Lower leg skin (tissue), 4 donors: ENCODE measurements around the gene PLEKHG1. TPM values are rescaled to one million over a fixed set of nuclear protein-coding genes. Genes with fewer than 3 reads are reported as not detected.

Source experiments
- DNase-seq, 2 donors: peaks; one replicate each; pipeline ENCODE4 v3.0.0-alpha.2; 2019; ENCODE audit warnings: low spot score in 2 of 2
- H3K4me3 ChIP-seq: fragments of 200-600 bp; sonication (generic); 2 replicates; pipeline ENCODE4 v1.5.1; 2017; ENCODE audit warnings: mild to moderate bottlenecking, low read depth; ENCODE audit not compliant: poor library complexity, severe bottlenecking
- CTCF ChIP-seq, 3 donors: fragments of 450-650 bp; IDR thresholded peaks; one replicate each; pipeline ENCODE4 v1.5.1; 2016; ENCODE audit warnings: antibody characterized with exemption in 3 of 3, mild to moderate bottlenecking in 3 of 3, moderate library complexity in 2 of 3
- POLR2A ChIP-seq, 2 donors: fragments of 450-650 bp; IDR thresholded peaks; one replicate each; pipeline ENCODE4 v1.6.1; 2016 to 2017; ENCODE audit warnings: antibody characterized with exemption in 2 of 2, mild to moderate bottlenecking in 1 of 2, moderate library complexity in 1 of 2
- WGBS, 2 donors: methylation state at CpG; one replicate each; pipeline ENCODE4 v1.1.5; 2018; 5-methylcytosine and 5-hydroxymethylcytosine counted together
- intact Hi-C: fragments of 100-400 bp; cut with DNase I; formaldehyde crosslinking; loops from one replicate; pipeline ENCODE4 v1.15.0; 2023; ENCODE audit warnings: low total_unique reads
- total RNA-seq, 4 donors: library from RNA; depleted of rRNA; stranded (reverse); fragments of >200 nt; gene quantifications; one replicate each; pipeline ENCODE4 v1.1.0, GENCODE V29; 2016

Gene PLEKHG1
- total RNA-seq, 4 donors from 2014 or later: 29.7 to 59.9 (median 42.3) TPM

- no peak for DNase-seq
- intact Hi-C loops: no loop called here
- no peak overlapping the region for H3K4me3 ChIP-seq
- 91 to 96% methylated on average over 1 of the region's 1 CpG for WGBS, 2 donors
- TF ChIP-seq CTCF (IDR thresholded peaks at IDR 0.05) (no peak), POLR2A (IDR thresholded peaks at IDR 0.05) (no peak)
These were observed 37.6 kb downstream of the PLEKHG1 start for GRCh38 chr6:150637266-150637665.

GRCh38 chr6:150638267-150638666 is 38.6 kb downstream of the PLEKHG1 start:
- H3K4me3 ChIP-seq: no peak overlapping the region
- intact Hi-C loops: no loop called here
- 67 to 69% methylated on average over 1 of the region's 1 CpG for WGBS, 2 donors
- no peak for TF ChIP-seq CTCF (IDR thresholded peaks at IDR 0.05)
- TF ChIP-seq POLR2A (IDR thresholded peaks at IDR 0.05): no peak
- DNase-seq: no peak

GRCh38 chr6:150638765-150639164 is 39.1 kb downstream of the PLEKHG1 start:
- no peak for TF ChIP-seq POLR2A (IDR thresholded peaks at IDR 0.05)
- TF ChIP-seq CTCF (IDR thresholded peaks at IDR 0.05): no peak
- intact Hi-C loops: no loop called here
- DNase-seq: no peak
- H3K4me3 ChIP-seq: no peak overlapping the region
- WGBS, 2 donors: 91 to 95% methylated on average over 1 of the region's 1 CpG

GRCh38 chr6:150639823-150640331 is 40.2 kb downstream of the PLEKHG1 start:
- WGBS, 2 donors: 86 to 90% methylated on average over 9 of the region's 9 CpGs

GRCh38 chr6:150640556-150641209 is 41.0 kb downstream of the PLEKHG1 start:
- no peak overlapping the region for H3K4me3 ChIP-seq
- DNase-seq: no peak
- WGBS, 2 donors: 83 to 87% methylated on average over 7 of the region's 7 CpGs
- intact Hi-C loops: no loop called here
- TF ChIP-seq POLR2A (IDR thresholded peaks at IDR 0.05): no peak
- TF ChIP-seq CTCF (IDR thresholded peaks at IDR 0.05): no peak

More at GRCh38 chr6:150639823-150640331, 40.2 kb downstream of the PLEKHG1 start:
- H3K4me3 ChIP-seq: no peak overlapping the region
- no peak for DNase-seq
- intact Hi-C loops: no loop called here
- TF ChIP-seq POLR2A (IDR thresholded peaks at IDR 0.05): no peak
- TF ChIP-seq CTCF (IDR thresholded peaks at IDR 0.05): no peak
